GM04504 (cell line): ENCODE results near the gene GBGT1.
"Not testable (repeated sequence)": the region's sequence is repeated elsewhere in the genome, so short reads cannot be mapped to it uniquely, and the experiment has no call there.

Experiments
- DNase-seq: peaks from one replicate; pipeline ENCODE4 v3.0.0-alpha.2; 2012; ENCODE audit warnings: low read depth

Gene GBGT1

GRCh38 chr9:133163504-133164172, at the start of gene GBGT1:
Gene GBGT1 (minus strand): TSS chr9:133163914. CDS start chr9:133162412, 1,502 bp downstream.
- DNase-seq, result no peak

GRCh38 chr9:133210609-133211008, 46.9 kb upstream of the GBGT1 start:
- DNase-seq, result no peak

DNA sequence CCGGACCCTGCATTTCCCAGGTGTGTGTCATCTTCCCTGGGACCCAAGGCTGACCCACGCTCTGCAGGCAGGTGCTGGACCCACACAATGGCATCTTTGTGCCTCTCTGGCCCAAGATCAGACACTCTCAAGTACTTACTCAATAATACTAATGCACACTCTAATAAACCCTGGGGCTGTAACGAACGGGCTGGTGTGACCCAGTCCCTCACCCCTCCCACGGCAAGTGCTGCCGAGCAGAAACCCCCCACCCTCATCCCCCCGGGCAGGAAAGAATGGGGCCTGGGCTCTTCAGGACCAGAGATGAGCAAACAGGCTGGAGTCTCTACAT, 46.5 kb upstream of the GBGT1 start:
- DNase-seq, result no peak

DNA sequence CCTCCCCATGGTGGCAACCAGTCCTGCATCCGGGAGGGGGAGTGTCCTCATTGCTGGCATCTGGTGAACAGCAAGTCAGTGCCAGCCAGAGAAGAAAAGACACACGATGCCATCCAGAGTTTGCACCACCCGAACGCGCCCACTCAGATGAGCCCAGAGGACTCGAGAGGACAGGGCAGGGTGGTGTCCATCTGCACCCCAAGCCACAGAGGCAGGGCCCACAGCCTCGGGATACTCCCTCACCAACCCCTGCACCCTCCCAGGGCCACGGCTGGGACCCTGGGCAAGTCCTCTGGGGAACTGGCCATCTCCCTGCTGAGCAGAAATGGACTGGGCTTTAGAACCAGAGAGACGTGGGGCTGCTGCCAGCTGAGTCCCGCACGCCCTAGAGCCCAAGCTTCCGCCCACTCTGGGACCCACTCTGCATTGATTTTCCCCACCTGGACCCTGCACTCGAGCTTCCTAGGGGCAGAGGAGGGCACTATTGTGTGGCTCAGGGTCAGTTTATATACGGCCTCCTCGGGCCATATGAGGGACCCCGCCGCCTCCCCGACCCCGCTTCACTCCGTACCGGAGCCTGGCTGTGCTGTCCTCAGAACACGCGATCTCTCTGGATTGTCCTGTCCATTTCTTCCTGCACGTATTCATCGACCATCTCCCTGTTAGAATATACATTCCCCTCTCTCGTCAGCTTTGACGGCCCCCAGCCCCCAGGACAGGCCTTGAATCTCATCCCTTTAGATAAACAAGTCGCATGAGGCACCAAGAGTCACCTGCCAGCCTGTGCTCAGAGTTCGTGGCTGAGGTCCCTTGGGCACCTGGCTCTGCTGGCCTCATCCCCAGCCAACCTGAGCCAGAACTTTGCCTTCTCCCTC, 45.9 kb upstream of the GBGT1 start:
- not testable (repeated sequence) for DNase-seq

DNA sequence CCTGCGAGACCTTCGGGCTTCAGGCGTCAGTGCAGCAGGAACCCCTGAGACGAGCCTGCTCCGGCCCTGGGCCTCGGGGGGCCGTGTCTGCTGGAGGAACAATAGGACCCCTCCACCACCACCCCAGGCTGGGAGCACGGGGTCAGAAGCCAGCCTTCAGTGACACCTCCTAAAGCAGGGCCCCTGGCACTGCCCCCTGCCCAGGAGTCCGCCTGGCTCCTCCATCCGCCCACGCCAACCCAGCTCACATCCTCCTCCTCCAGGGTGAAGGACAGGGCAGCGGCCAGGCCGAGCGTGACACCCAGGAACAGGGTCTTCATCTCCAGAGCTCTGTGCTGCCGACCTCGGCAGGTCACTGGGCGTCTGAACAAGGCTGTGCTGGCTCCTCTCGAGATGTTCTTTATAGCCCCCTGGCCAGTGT, 45.2 kb upstream of the GBGT1 start, which contains the start of gene OBP2B:
TSS of gene OBP2B (minus strand) at position 371 of the 421 bp plus-strand sequence. CDS start at position 320, 51 bp downstream.
- not testable (repeated sequence) for DNase-seq

DNA sequence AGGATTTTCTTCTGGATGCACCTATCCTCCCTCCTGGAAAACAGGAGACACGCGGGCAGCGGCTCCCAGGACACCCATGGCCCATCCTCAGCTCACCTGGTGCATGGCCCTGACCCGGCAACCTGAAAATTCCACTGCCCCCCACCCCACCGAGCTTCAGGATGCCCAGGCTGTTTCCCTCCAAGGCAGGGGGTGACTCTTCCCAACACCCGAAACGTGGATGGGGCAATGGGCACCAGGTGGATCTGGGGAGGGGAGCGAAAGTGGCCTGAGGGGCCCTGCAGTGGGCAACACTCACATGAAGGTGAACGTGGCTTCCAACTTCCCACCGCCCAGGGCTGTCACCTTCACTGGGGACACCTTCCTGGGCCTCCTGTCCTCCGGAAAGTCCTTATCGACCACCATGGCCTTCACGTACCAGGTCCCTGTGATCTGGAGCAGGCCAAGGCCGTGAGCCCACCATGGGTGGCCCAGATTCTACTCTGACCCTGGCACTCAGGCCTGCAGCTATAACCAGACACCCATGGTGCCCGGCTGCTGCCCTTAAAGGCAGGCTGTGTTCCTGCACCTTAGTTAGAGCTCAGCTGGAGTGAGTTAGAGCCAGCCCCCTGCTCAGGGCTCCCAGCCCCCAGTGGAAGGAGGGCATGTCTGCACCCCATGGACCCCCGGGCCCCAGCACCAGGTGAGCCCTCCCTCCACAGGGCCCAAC, 44.6 kb upstream of the GBGT1 start:
- DNase-seq, result not testable (repeated sequence)

- no peak for DNase-seq
Measured at GRCh38 chr9:133207540-133208170, 43.9 kb upstream of the GBGT1 start.

- no peak for DNase-seq
Measured at GRCh38 chr9:133207021-133207531, 43.4 kb upstream of the GBGT1 start.

DNA sequence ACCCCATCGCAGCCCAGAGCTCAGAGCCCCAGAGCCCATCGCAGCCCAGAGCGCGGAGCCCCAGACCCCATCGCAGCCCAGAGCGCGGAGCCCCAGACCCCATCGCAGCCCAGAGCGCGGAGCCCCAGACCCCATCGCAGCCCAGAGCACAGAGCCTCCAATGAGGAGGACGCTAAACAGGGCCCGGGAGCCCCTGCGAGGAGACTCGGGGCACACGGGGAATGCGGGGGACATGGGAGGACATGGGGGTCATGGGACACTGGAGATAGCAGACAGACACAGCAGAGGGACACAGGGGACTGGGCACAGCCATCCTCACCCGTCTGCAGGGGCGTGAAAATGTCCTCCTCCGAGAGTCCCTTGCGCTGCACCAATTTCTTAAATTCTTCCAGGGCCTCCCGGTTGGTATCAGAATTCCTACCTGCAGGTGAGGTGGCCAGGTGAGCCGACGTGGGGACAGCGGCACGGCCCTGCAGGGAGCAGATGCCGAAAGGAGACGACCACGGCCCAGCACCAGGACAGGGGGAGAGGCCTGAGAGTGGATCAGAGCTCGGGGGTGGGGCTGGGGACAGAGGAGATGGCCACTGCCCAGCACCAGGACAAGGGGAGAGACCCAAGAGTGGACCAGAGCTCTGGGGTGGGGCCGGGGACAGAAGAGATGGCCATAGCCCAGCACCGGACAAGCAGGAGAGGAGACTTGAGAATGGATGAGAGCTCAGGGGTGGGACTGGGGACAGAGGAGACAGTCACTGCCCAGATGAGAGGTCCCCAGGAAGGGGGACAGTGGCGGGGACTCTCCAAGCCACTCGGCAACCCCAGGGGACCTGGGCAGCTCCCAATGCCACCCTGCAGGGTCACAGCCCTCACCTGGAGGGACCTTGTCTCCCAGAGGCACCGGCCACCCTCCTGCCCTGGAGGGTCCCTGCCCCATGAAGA, 42.5 kb upstream of the GBGT1 start:
- DNase-seq, result no peak

- not testable (repeated sequence) for DNase-seq
Measured at GRCh38 chr9:133205481-133205887, 41.8 kb upstream of the GBGT1 start.

DNA sequence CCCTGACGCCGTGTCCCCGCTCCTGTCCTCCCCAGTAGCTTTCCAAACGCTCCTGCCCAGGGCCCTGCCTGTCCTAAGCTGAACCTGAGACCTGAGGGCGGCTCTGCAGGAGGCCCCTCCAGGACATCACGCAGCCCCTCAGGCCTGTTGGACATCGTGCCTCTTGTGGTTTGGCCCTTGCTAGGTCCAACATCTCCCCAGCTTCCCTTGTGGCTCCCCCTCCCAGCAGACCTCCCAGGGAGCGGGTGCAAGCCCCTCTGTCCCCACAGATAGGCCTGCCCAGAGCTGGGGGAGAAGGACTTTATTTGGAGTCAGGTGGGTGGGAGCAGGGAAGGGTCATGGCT, 41.3 kb upstream of the GBGT1 start:
- DNase-seq, result no peak

DNA sequence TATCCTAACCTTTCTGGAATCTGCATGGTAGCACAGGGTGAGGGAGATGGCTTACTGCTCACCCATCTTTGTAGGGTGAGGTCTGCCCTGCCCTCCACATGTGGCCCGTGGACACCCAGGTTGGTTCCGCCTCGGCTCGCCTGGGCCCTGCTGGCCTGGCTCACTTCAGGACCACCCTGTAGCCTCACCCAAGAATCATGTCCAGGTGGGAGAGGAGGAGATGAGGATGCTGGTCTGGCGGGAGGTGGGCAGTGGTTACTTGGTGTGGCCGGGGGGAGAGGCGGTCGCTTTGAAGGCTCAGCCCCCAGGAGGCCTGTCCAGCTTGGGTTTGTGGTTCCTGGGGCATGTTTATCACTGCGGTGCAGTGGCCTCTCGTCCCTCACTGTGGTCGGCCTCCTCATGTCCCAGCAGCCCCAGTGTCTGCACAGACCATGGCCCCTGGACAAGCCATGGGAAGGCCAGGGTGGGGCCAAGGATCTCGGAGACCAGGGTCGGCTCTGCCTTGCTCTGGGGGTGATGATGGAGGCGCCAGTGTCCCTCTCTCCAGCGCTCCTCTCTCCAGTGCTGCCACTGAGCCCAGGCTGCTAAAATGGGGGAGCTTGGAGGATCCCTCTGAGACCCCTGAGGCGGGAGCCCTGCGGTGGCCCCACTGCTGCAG, 40.8 kb upstream of the GBGT1 start:
- DNase-seq, result no peak

DNA sequence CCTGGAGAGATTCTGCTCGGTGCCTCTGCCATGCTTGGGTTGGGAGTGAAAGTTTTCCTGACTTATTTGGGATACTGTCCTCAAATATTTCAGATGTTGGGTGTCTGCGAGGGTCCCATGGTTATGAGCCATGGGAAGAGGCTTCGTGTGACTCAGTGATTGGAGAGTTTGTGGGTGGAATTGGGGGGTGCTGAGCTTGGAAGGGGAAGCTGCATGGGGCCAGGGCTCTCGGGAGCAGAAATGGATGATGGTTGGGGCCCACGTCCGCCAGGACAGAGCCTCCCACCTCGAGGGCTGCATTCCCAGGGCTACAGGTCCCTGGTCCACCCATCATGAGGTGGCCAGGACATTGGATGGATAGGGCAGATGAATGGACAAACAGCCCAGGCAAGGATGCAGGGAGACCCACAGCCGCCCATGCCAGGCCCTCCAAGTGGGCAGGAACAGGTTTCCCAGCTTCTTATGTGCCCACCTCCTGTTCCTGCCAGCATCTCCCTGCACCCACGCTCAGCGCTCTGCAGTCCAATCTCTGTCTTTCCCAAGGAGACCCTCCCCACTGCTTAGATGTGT, 39.9 kb upstream of the GBGT1 start:
- no peak for DNase-seq

DNA sequence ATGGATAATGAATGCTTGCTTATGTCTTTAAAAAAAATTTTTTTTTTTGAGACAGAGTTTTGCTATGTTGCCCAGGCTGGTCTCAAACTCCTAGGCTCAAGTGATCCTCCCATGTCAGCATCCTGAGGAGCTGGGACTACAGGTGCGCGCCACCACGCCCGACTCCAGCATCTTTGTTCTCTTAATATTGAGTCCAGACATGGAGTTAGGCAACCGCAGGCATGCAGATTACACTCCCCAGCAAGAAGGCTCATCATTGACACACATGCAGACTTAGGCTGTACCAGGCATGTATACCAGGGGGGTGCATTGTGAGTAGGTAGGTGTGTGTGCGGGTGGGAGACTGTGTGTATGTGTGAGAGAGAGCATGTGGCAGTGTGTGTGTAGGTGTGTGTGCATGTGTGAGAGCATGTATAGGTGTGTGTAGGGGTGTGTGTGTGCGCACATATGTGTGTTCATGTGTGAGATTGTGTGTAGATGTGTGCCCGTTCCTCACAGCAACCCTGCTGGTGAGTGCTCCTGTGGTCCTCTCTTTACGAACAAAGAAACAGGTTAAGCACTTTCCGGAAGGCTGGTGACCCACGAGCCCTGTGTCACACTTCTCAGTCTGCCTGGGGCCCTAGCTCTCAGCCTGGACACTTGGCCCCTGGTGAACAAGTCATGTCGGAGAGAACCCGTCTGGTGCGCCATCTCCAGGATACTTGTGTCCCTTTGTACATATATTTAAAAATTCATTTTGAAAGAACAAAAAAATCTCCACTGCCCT, 39.2 kb upstream of the GBGT1 start:
- DNase-seq, result no peak

- DNase-seq, result no peak
Measured at GRCh38 chr9:133202145-133202513, 38.4 kb upstream of the GBGT1 start.

DNA sequence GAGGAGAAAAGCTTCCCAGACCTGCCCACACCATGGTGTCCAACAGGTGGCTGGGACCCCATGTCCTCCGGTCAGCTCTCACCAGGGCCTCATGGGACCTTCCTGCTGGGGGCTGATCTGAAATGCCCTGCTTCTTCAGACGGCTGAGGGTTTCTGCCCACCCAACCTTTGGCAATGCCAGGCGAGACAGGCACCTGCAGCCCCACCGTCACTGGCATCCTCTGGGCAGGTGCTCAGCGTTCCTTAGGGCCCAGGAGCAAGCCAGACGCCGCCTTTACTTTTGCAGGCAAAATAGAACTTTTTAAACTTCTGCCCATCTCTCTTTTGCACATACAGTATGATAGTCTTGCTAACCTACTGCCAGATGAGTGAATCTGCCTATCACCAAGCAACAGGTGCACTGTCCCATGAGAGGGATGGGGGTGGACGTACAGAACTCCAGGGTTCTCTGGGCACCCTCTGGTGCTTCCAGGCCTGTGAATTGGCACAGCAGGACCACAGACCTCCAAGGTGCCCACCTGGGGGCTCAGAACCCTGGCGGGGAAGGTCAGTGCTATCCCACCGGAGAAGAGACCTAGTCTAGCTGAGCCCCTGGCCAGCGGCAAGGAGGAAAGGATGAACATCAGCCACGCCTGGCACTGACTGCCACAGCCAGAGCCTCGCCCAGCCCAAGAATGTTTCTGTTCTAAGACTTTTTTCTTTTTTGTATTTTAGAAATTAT, 37.9 kb upstream of the GBGT1 start:
- DNase-seq, result no peak

GRCh38 chr9:133200631-133201030, 36.9 kb upstream of the GBGT1 start:
- no peak for DNase-seq

DNA sequence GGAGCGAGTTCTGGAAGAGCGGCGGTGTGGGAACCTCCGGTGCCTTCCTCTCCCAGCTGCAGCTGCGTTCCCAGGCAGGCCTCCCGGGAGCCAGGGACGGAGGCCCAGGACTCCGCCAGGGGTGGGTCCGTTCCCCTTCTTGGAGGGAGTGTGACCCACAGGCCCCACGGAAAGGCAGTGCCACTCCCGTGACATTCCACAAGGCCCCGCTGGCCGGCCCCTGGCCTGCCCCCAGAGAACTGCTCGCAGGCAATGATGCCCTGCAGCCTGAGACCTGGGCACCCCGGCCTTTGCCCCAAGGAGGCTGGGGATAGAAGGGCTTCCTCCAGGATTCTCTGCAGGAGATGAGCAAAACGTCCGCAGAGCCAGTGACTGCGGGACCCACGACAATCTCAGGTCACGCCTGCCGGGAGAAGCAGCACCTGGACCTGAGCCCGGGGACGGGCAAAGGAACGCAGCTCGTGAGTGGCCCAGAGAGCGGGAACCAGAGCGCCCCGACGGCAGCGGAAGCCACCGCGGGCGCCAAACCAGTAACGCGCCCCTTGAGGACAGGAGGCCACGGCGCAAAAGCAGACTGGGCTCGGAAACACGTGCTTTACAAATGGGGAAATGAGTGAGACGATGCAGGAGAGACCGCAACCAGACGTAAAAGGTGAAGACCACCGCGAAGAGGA, 36.1 kb upstream of the GBGT1 start:
- DNase-seq, result no peak
